NOMO-1 treated with dmso at 0.1 percent for 144 hours (cell line): Measurements from ENCODE around the gene CFAP45.

Experiments used
- DNase-seq: peaks from one replicate; lab custom pipeline; 2025; ENCODE audit not compliant: unreplicated experiment; lab: John Stamatoyannopoulos, UW

Gene CFAP45

DNA sequence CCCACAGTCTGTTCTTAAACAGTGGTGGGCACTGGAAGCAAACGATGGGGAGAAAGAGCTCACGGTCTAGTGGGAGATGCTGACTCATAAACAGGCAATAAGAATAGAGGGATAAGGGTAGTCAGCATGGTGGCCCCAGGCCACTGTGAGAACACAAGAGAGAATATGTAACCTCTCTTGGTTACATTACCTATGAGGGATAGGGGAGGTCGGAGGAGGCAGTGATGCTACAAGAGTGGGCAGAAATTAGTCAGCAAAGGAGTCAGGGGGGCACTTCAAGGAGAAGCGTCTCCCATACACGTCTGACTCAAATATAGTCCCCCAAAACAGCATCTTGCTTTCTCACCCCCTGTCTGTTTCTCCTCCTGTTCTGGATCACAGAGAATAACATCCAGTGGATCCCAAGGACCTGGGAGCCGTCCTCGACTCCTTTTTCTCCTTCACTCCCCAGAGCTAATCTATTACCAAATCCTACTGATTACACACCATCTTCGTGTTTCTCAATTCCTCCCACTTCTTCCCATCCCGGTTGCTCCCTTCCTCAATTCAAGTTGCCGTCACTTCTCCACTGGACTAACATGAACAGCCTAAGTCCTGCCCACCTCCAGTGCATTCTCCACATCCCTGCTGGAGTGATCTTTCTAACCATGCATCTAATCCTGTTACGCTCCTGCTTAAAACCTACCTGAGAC lies 71.2 kb downstream of the CFAP45 start:
- DNase-seq = no peak

DNA sequence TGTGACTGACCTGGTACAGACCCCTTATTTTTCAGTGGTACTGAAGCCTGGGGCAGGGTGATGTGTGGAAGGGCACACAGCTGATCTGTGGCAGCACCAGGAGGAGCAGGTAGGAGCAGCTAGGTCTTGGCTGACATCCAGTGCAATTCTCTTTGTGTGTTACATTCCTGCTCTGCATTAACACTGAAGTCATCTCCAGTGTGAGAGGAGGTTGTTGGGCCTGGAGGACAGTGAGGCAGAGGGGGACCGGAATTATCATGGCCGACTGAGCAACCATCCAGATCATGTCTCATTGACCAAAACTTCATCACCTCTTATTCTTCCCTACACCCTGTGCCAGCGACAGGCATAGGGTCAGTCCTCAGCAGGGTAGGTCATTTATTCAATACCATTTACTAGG lies 71.8 kb downstream of the CFAP45 start:
- DNase-seq = no peak

DNA sequence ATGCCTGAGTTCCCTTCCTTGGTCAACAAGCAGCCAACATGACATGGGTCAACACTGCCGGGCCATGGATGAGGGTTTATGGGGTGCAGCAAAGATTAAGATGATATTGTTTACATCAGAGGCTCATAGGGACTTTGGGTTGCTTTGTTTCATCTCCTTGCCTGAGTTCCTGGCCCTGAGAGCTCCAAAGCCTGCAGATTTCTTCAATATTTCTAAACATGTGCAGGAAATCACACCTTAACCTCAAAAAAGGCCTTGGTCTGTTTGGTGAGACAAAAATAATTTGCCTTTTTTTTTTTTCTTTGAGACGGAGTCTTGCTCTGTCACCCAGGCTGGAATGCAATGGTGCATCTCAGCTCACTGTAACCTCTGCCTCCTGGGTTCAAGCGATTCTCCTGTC lies 72.4 kb downstream of the CFAP45 start:
- no peak for DNase-seq

DNA sequence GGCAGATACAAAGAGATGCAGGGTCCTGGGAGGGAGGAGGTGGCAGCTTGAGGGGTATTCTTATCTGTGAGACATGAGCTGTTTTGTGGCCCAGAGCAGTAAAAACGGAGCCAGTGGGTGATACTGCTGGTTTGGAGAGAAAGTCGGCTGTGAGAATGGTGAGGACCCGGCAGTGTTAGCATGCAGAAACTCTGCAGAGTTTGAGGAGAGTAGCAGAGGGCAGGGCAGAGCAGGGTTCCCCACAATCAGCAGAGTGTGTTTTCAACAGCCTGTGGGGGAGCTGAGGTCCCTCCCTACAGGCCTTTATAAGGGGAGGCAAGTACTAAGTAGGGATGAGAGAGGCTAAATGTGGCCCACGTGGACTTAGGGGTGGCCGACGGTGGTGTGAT lies 72.9 kb downstream of the CFAP45 start:
- DNase-seq = no peak

DNA sequence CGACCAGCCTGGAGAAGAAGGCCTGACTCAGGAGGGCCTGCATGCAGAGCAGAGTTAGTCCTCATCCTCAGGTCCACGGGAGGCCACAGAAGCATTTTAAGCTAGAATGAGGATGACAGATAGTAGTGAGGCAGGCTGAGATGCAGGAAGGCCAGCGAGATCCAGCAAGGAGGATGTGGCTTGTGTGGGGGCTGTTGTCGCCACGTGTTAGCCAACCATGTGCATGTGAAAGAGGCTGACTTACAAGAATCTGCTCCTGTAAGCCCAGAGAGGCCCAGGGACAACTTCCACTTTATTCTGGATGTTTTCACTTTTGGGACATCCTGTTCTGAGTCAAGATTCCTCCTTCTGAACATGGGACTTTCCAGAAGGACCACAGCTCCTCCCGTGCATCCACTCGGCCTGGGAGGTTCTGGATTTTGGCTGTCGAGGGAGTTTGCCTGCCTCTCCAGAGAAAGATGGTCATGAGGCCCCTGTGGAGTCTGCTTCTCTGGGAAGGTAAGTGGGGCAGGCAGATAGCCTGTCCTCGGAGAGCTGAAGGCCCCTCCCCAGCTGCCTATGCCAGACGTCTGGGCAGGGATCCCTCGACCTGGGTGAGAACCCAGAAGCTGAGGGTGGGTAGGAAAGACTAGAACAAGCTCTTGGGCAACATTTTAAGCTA lies 73.4 kb downstream of the CFAP45 start, which contains the start of gene SLAMF8:
Gene SLAMF8, plus strand, starts transcription at position 433 of the 661 bp plus-strand sequence. Its CDS starts 26 bp downstream, at position 459.
- no peak for DNase-seq

DNA sequence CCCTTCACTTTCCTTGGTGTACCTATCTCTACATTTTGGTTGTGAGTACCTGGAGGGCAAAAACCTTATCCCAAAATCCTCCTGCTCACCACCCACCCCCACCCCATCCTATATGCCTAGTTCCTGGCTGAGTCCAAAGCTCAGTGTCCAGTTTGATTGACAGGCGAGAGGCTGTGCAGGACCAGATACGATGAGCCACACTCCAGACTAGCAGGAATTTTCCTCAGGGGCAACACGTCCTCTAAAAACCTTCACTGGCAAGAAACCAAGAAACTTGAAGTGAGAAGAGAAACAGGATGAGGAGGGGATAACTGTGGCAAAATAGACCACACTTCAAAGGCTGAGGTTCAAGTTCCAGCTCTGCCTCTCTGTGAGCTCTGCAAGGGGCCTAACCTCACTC lies 74.4 kb downstream of the CFAP45 start:
- DNase-seq = no peak

DNA sequence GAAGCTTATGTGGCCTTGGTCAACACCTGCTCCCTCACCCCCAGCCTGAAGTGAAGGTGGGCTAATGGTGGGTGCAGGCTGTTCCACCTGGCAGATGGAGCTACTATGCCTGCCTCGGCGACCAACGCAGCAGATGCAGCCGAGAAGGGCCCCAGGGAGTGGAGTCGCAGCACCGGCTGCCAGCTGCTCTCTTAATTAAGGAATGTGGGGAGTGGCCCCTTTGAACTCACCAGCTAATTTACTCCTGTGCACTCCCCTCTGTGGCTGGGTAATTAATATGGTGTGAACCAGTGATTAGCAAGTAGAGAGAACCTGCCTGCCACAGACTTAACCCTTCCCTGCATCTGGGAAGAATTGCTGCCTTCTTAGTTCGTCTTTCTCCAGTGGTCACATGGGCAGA lies 76.6 kb downstream of the CFAP45 start:
- no peak for DNase-seq
